ENCODE data around the gene CLN5. TPM values are rescaled to one million over a fixed set of nuclear protein-coding genes. Genes with fewer than 3 reads are reported as not detected.

CLN5 gene
- total RNA-seq, 4 donors from 2014 or later, result 9.1 to 24.3 (median 21.6) TPM

- Histone ChIP-seq H3K27me3 (no peaks in the 10 kb centered on the region), H3K4me3 (no peak overlapping the region), H3K4me1 (no peaks in the 10 kb centered on the region), H3K27ac (no peak overlapping the region), H3K9me3 (no peaks in the 10 kb centered on the region), H3K36me3 (no peaks in the 10 kb centered on the region)
- TF ChIP-seq POLR2A (IDR thresholded peaks at IDR 0.05) (no peak), CTCF (IDR thresholded peaks at IDR 0.05) (no peak)
- no peak for DNase-seq
Measured at GRCh38 chr13:76971851-76972829, 19.7 kb upstream of the CLN5 start.

- H3K27me3 ChIP-seq, result no peaks in the 10 kb centered on the region
- TF ChIP-seq CTCF (IDR thresholded peaks at IDR 0.05) (no peak), POLR2A (IDR thresholded peaks at IDR 0.05) (no peak)
- H3K4me1 ChIP-seq, result no peaks in the 10 kb centered on the region
- no peak for DNase-seq
- H3K36me3 ChIP-seq, result no peaks in the 10 kb centered on the region
- H3K9me3 ChIP-seq, result no peaks in the 10 kb centered on the region
- H3K27ac ChIP-seq, result no peak overlapping the region
- no peak overlapping the region for H3K4me3 ChIP-seq
Measured at GRCh38 chr13:76973920-76974617, 17.8 kb upstream of the CLN5 start.

GRCh38 chr13:76974618-76974975 is 17.3 kb upstream of the CLN5 start:
- no peaks in the 10 kb centered on the region for H3K4me1 ChIP-seq
- DNase-seq, result no peak
- H3K27me3 ChIP-seq, result no peaks in the 10 kb centered on the region
- no peak overlapping the region for H3K4me3 ChIP-seq
- TF ChIP-seq POLR2A (IDR thresholded peaks at IDR 0.05), result no peak
- no peak for TF ChIP-seq CTCF (IDR thresholded peaks at IDR 0.05)
- H3K27ac ChIP-seq, result no peak overlapping the region
- no peaks in the 10 kb centered on the region for H3K9me3 ChIP-seq
- H3K36me3 ChIP-seq, result no peaks in the 10 kb centered on the region

GRCh38 chr13:76975863-76976262 is 16.0 kb upstream of the CLN5 start:
- H3K27ac ChIP-seq, result no peak overlapping the region
- H3K9me3 ChIP-seq, result no peaks in the 10 kb centered on the region
- no peaks in the 10 kb centered on the region for H3K36me3 ChIP-seq
- no peaks in the 10 kb centered on the region for H3K27me3 ChIP-seq
- peaks cover 0 to 8% (median 0%) of the 10 kb centered on the region in 4 donors for H3K4me1 ChIP-seq
- no peak for TF ChIP-seq CTCF (IDR thresholded peaks at IDR 0.05)
- TF ChIP-seq POLR2A (IDR thresholded peaks at IDR 0.05), result no peak
- no peak for DNase-seq
- no peak overlapping the region for H3K4me3 ChIP-seq

- TF ChIP-seq CTCF (IDR thresholded peaks at IDR 0.05), result no peak
- TF ChIP-seq POLR2A (IDR thresholded peaks at IDR 0.05), result no peak
- Histone ChIP-seq H3K4me1 (peaks cover 0 to 8% (median 0%) of the 10 kb centered on the region in 4 donors), H3K4me3 (no peak overlapping the region), H3K27me3 (no peaks in the 10 kb centered on the region), H3K9me3 (no peaks in the 10 kb centered on the region), H3K27ac (no peak overlapping the region), H3K36me3 (no peaks in the 10 kb centered on the region)
- no peak for DNase-seq
Measured at GRCh38 chr13:76976490-76976889, 15.4 kb upstream of the CLN5 start.

Data from Peyer's patch (tissue), 4 donors.